SK-N-SH treated with all-trans-retinoic acid at 6 μM for 48 hours (cell line): ENCODE data around the gene ACACB.
A peak's percentile ranks its signal among the peaks of the same experiment; 100 is the strongest.

Experiments
- ATAC-seq: fragments of 200-7000 bp; cut with Tn5 transposase; 3 replicates; pipeline ENCODE4 v1.9.1; 2020; ENCODE audit warnings: mild to moderate bottlenecking, moderate library complexity
- ARNTL ChIP-seq: fragments of 450-650 bp; formaldehyde crosslinking; IDR thresholded peaks from 2 replicates; pipeline ENCODE4 v1.5.0; 2020; ENCODE audit warnings: low read depth, mild to moderate bottlenecking, moderate library complexity, borderline replicate concordance
- BACH2 ChIP-seq: fragments of 250-450 bp; sonication (Bioruptor Pico); IDR thresholded peaks from 2 replicates; pipeline ENCODE4 v1.9.0; 2021; ENCODE audit warnings: mild to moderate bottlenecking, borderline replicate concordance
- CREB5 ChIP-seq: fragments of 250-450 bp; sonication (Bioruptor Pico); IDR thresholded peaks from 2 replicates; pipeline ENCODE4 v1.5.1; 2020; ENCODE audit warnings: low read depth, mild to moderate bottlenecking, moderate library complexity
- CSDC2 ChIP-seq: fragments of 250-450 bp; sonication (Bioruptor Pico); IDR thresholded peaks from 2 replicates; pipeline ENCODE4 v1.5.0; 2020; ENCODE audit warnings: mild to moderate bottlenecking, moderate library complexity
- CSRNP3 ChIP-seq: fragments of 250-450 bp; sonication (Bioruptor Pico); IDR thresholded peaks from 2 replicates; pipeline ENCODE4 v1.5.1; 2021; ENCODE audit warnings: mild to moderate bottlenecking, moderate library complexity
- ESRRG ChIP-seq: fragments of 250-450 bp; sonication (Bioruptor Pico); IDR thresholded peaks from 2 replicates; pipeline ENCODE4 v1.6.1; 2021; ENCODE audit warnings: mild to moderate bottlenecking
- ISL1 ChIP-seq: fragments of 250-450 bp; sonication (Bioruptor Pico); IDR thresholded peaks from 2 replicates; pipeline ENCODE4 v2.1.2; 2022; ENCODE audit warnings: mild to moderate bottlenecking, moderate library complexity
- PATZ1 ChIP-seq: fragments of 250-450 bp; sonication (Bioruptor Pico); IDR thresholded peaks from 2 replicates; pipeline ENCODE4 v1.8.0; 2020; ENCODE audit warnings: mild to moderate bottlenecking, moderate library complexity, borderline replicate concordance
- PPARA ChIP-seq: fragments of 250-450 bp; sonication (Bioruptor Pico); IDR thresholded peaks from 2 replicates; pipeline ENCODE4 v1.5.0; 2020; ENCODE audit warnings: mild to moderate bottlenecking, borderline replicate concordance
- RARB ChIP-seq: fragments of 250-450 bp; sonication (Bioruptor Pico); IDR thresholded peaks from 2 replicates; pipeline ENCODE4 v1.8.0; 2021; ENCODE audit warnings: mild to moderate bottlenecking, moderate library complexity
- TCF4 ChIP-seq: fragments of 250-450 bp; sonication (Bioruptor Pico); IDR thresholded peaks from 2 replicates; pipeline ENCODE4 v1.8.0; 2021; ENCODE audit warnings: mild to moderate bottlenecking, moderate library complexity, borderline replicate concordance
- TOX ChIP-seq: fragments of 250-450 bp; sonication (Bioruptor Pico); IDR thresholded peaks from 2 replicates; pipeline ENCODE4 v1.8.0; 2021; ENCODE audit warnings: mild to moderate bottlenecking, moderate library complexity, borderline replicate concordance
- ZC3H10 ChIP-seq: fragments of 250-450 bp; sonication (Bioruptor Pico); IDR thresholded peaks from 2 replicates; pipeline ENCODE4 v1.5.1; 2021; ENCODE audit warnings: mild to moderate bottlenecking, moderate library complexity
- ZFP3 ChIP-seq: fragments of 250-450 bp; sonication (Bioruptor Pico); IDR thresholded peaks from 2 replicates; pipeline ENCODE4 v1.5.0; 2020; ENCODE audit warnings: mild to moderate bottlenecking, moderate library complexity
- ZFP30 ChIP-seq: fragments of 450-650 bp; formaldehyde crosslinking; IDR thresholded peaks from 2 replicates; pipeline ENCODE4 v1.5.0; 2022; ENCODE audit warnings: mild to moderate bottlenecking, moderate library complexity
- ZNF565 ChIP-seq: fragments of 450-650 bp; formaldehyde crosslinking; conservative IDR thresholded peaks from 2 replicates; pipeline ENCODE4 v1.5.0; 2020; ENCODE audit warnings: low read depth, mild to moderate bottlenecking, moderate library complexity
- ZNF70 ChIP-seq: fragments of 450-650 bp; formaldehyde crosslinking; IDR thresholded peaks from 2 replicates; pipeline ENCODE4 v1.5.0; 2020; ENCODE audit warnings: mild to moderate bottlenecking, moderate library complexity
- ZNF8 ChIP-seq: fragments of 450-650 bp; formaldehyde crosslinking; IDR thresholded peaks from 2 replicates; pipeline ENCODE4 v1.5.0; 2020; ENCODE audit warnings: mild to moderate bottlenecking, moderate library complexity

The ACACB gene

GRCh38 chr12:109291521-109292341, 175.3 kb downstream of the ACACB start:
- ATAC-seq, result peak; percentile 78
- peak; percentile 71 for TF ChIP-seq ZNF70 (CRISPR knock-in tag)
- TF ChIP-seq ZNF565 (CRISPR knock-in tag), result no peak
- TF ChIP-seq, all 23 proteins: peak for 1

GRCh38 chr12:109292342-109292711, 175.9 kb downstream of the ACACB start:
- no peak for ATAC-seq
- TF ChIP-seq ESRRG, result no peak
- no peak for TF ChIP-seq ZNF70 (CRISPR knock-in tag)

- TF ChIP-seq TOX (CRISPR knock-in tag) (no peak), ISL1 (CRISPR knock-in tag) (no peak), CSRNP3 (CRISPR knock-in tag) (no peak), ESRRG (no peak), ZNF8 (CRISPR knock-in tag) (no peak), BACH2 (no peak), PPARA (CRISPR knock-in tag) (no peak), ZFP30 (CRISPR knock-in tag) (no peak), CREB5 (CRISPR knock-in tag) (no peak), ZC3H10 (no peak), PATZ1 (CRISPR knock-in tag) (no peak), TCF4 (no peak), CSDC2 (CRISPR knock-in tag) (no peak)
- TF ChIP-seq, all 23 proteins: peak for 0
- ATAC-seq, result no peak
Measured at GRCh38 chr12:109293106-109293505, 176.7 kb downstream of the ACACB start.

- no peak for TF ChIP-seq RARB (CRISPR knock-in tag)
- TF ChIP-seq BACH2, result no peak
- TF ChIP-seq PPARA (CRISPR knock-in tag), result no peak
- no peak for ATAC-seq
Measured at GRCh38 chr12:109294286-109294796, 178.0 kb downstream of the ACACB start.

GRCh38 chr12:109295764-109296425, 179.5 kb downstream of the ACACB start:
- ATAC-seq, result no peak
- TF ChIP-seq RARB (CRISPR knock-in tag) (no peak), CSDC2 (CRISPR knock-in tag) (no peak), ARNTL (CRISPR knock-in tag) (no peak), TOX (CRISPR knock-in tag) (no peak), ZFP30 (CRISPR knock-in tag) (no peak), ISL1 (CRISPR knock-in tag) (no peak), ZFP3 (CRISPR knock-in tag) (no peak), TCF4 (no peak), ZC3H10 (no peak), CSRNP3 (CRISPR knock-in tag) (no peak), PPARA (CRISPR knock-in tag) (no peak)
- TF ChIP-seq, all 23 proteins: peak for 0
